Ectodermal cell (in vitro differentiated cells): Measurements from ENCODE around the gene TBC1D22A.
A peak's percentile ranks its signal among the peaks of the same experiment; 100 is the strongest.

Experiments
- H3K27ac ChIP-seq: 2 replicates; pipeline ENCODE4 v1.7.0; 2013; ENCODE audit warnings: mild to moderate bottlenecking, low read depth, low read length; ENCODE audit not compliant: insufficient read depth, poor library complexity, severe bottlenecking
- H3K27me3 ChIP-seq: 2 replicates; pipeline ENCODE4 v1.7.0; 2013; ENCODE audit warnings: mild to moderate bottlenecking, low read length; ENCODE audit not compliant: insufficient read depth, control insufficient read depth, poor library complexity, severe bottlenecking
- H3K36me3 ChIP-seq: one replicate; pipeline ENCODE4 v1.7.0; 2013; ENCODE audit warnings: low read length; ENCODE audit not compliant: control insufficient read depth, insufficient read depth
- H3K4me1 ChIP-seq: one replicate; pipeline ENCODE4 v1.7.0; 2013; ENCODE audit warnings: low read length; ENCODE audit not compliant: control insufficient read depth, insufficient read depth
- H3K4me3 ChIP-seq: 2 replicates; pipeline ENCODE4 v1.7.0; 2013; ENCODE audit warnings: low read depth, low read length, control low read depth; ENCODE audit not compliant: insufficient read depth
- H3K9me3 ChIP-seq: 2 replicates; pipeline ENCODE4 v1.7.0; 2013; ENCODE audit warnings: mild to moderate bottlenecking, low read length, moderate library complexity; ENCODE audit not compliant: control insufficient read depth
- WGBS, 2 experiments: methylation state at CpG; one replicate each; pipeline ENCODE4 v1.1.7; 2013; ENCODE audit warnings: missing lambda C conversion rate in 2 of 2; 5-methylcytosine and 5-hydroxymethylcytosine counted together

The TBC1D22A gene

DNA sequence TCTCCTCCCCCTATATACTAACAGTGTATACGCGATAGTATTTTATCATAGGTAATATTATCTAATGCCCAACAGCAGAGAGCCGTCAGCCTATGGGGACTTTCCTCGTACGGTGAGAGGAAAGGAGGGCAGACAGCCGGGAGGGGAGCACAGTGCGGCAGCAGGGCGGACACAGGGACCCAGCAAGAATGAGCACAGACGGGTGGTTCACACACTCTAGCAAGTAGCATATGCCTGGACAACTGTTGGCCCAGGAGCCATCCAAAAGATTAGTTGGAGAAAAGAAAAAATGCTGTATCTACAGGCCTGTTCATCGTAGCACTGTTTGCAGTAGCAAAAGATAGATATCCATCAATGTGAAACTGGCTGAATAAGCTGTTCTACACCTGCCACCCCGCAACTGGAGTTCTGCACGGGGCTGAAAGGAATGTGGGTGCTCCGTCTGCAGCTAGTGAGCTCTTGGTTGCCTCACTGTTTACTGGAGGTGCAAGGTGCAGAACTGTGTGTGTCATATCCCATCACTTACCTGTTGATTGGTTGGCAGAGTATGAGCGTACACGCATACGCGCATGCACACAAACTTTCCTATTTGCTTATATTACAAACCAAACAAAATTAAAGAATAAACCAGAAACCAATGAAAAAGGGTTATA, 324.3 kb downstream of the TBC1D22A start:
- H3K27me3 ChIP-seq = no peaks in the 10 kb centered on the region
- WGBS, 2 experiments = 92 to 95% methylated on average over 15 to 17 of the region's 17 CpGs
- H3K4me1 ChIP-seq = no peaks in the 10 kb centered on the region
- H3K27ac ChIP-seq = no peak overlapping the region
- H3K36me3 ChIP-seq = no peaks in the 10 kb centered on the region
- H3K9me3 ChIP-seq = no peaks in the 10 kb centered on the region
- no peak overlapping the region for H3K4me3 ChIP-seq

DNA sequence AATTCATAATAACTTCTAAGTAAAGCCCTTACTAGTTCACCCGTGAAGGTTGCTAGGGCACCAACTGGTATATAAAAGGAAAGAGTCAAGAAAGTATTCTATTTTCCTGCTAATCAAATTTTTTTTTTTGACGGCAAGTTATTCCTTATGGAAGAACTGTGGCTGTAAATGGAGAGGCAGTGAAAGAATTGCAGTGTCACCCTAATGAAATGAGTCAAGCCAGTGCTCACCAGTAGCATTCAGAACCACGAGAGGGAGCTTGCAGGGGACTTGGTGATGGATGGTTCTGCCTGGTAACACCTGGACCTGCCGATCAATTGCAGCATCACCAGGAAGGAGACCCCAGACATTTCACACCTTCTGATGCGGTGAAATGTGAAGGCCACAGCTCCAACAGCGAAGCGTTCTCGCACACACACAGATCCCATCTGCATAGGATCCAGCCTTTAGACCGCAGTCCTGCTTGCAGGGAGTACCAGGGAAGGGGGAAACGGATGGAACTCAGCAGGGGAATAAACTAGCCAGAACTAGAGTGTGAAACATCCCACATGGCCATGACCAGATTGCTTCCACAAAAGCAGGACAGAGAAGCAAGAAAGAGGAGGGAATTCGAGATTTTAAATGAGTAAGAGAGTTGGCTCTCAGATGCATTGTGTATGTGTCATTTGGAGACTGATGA, 326.2 kb downstream of the TBC1D22A start:
- WGBS, 2 experiments = 89 to 90% methylated on average over 11 of the region's 11 CpGs
- Histone ChIP-seq H3K4me3 (no peak overlapping the region), H3K27ac (no peak overlapping the region), H3K27me3 (no peaks in the 10 kb centered on the region), H3K36me3 (no peaks in the 10 kb centered on the region), H3K9me3 (no peaks in the 10 kb centered on the region), H3K4me1 (no peaks in the 10 kb centered on the region)

DNA sequence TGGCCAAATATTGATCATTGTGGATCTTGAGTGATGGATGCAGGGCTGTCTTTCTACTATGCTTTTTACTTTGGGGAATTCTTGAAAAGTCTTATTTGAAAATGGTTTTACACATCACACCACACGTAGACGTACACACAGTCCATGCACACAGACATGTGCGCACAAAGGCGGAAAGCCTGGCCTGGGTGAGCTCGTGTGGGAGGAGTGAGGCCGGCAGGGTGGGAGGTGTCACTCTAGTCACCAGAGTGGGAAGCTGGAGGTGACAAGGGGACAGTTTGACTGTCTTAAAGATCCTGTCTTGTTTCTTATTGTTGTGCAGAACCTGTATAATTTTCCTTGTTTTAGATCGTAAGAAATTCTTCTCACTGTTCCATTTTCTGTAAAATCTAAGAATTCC, 326.9 kb downstream of the TBC1D22A start:
- 93 to 95% methylated on average over 7 of the region's 7 CpGs for WGBS, 2 experiments
- Histone ChIP-seq H3K4me3 (no peak overlapping the region), H3K9me3 (no peaks in the 10 kb centered on the region), H3K36me3 (peaks cover 2% of the 10 kb centered on the region), H3K27ac (no peak overlapping the region), H3K27me3 (no peaks in the 10 kb centered on the region), H3K4me1 (no peaks in the 10 kb centered on the region)

DNA sequence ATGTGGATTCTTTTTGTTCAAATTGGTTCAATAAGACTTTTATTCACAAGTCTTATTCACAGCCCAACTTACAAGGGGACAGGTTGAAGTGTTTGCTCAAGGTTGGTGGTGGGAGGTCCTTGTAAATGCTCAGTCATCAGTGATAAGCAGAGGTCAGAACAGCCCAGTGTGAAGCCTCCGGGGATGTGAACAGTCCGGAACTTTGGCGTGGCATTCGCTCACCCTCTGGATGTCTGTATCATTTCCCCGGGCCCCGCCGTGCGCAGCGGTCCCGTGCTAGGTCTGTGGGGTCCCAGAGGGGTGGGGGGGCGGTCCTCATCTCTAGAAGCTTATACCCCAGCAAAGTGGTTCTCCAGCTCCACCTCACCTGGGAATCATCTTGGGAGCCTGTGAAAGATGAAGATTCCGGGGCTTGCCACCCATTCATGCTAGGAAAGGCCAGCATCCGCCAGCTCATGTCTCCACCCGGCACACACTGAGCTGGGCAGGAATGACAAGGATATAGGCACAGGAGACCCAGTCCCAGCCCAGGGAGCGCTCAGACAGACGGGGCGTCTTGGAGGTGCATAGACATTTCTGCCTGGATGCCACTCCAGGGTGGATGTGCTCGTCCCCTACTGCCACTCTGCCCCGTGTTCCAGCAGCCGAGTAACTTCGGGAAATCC, 327.5 kb downstream of the TBC1D22A start:
- no peaks in the 10 kb centered on the region for H3K9me3 ChIP-seq
- H3K27me3 ChIP-seq = no peaks in the 10 kb centered on the region
- H3K4me1 ChIP-seq = no peaks in the 10 kb centered on the region
- peak overlapping the region; percentile 22 for H3K4me3 ChIP-seq
- no peak overlapping the region for H3K27ac ChIP-seq
- H3K36me3 ChIP-seq = peaks cover 3% of the 10 kb centered on the region
- 88 to 89% methylated on average over 21 of the region's 21 CpGs for WGBS, 2 experiments

GRCh38 chr22:47090591-47091245, 328.3 kb downstream of the TBC1D22A start:
- Histone ChIP-seq H3K27ac (no peak overlapping the region), H3K4me3 (peak overlapping the region; percentile 22), H3K36me3 (peaks cover 3% of the 10 kb centered on the region), H3K9me3 (no peaks in the 10 kb centered on the region), H3K4me1 (no peaks in the 10 kb centered on the region), H3K27me3 (no peaks in the 10 kb centered on the region)
- 5 to 6% methylated on average over 29 of the region's 29 CpGs for WGBS, 2 experiments

DNA sequence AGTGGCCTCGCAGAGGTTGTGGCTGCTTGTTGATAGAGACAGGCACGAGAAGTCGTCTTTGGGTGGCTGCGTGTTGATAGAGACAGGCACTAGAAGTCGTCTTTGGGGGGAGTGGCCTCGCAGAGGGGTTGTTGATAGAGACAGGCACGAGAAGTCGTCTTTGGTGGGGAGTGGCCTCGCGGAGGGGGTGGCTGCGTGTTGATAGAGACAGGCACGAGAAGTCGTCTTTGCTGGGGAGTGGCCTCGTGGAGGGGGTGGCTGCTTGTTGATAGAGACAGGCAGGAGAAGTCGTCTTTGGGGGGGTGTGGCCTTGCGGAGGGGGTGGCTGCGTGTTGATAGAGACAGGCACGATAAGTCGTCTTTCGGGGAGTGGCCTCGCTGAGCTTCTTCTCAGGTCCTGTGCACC, 328.8 kb downstream of the TBC1D22A start:
- H3K36me3 ChIP-seq = peaks cover 3% of the 10 kb centered on the region
- no peaks in the 10 kb centered on the region for H3K9me3 ChIP-seq
- peak overlapping the region; percentile 22 for H3K4me3 ChIP-seq
- no peak overlapping the region for H3K27ac ChIP-seq
- H3K4me1 ChIP-seq = no peaks in the 10 kb centered on the region
- 20 to 21% methylated on average over 21 of the region's 21 CpGs for WGBS, 2 experiments
- no peaks in the 10 kb centered on the region for H3K27me3 ChIP-seq

- Histone ChIP-seq H3K9me3 (no peaks in the 10 kb centered on the region), H3K4me1 (no peaks in the 10 kb centered on the region), H3K27ac (no peak overlapping the region), H3K36me3 (peaks cover 3% of the 10 kb centered on the region), H3K4me3 (no peak overlapping the region), H3K27me3 (no peaks in the 10 kb centered on the region)
- 92 to 94% methylated on average over 16 of the region's 16 CpGs for WGBS, 2 experiments
These were observed 329.7 kb downstream of the TBC1D22A start for GRCh38 chr22:47091921-47092700.

DNA sequence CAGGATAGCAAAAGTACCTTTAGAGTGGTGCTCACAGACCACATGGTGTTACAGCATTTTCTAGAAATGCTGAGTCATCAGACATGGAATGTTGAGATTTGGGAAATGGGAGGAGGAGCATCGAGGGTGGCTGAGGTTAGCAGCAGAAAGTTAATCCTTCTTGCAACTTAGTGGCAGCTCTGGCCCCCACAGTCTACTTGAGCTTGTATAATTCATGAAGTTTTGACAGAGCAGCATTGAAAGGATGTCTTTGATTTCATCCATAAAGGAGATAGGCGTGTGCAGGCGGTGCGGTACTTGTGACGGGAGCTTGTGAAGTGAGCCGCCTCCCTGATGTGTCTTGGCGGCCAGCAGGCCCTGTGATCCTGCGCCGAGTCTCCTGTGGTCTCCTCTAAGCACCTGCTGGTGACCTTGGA, 330.5 kb downstream of the TBC1D22A start:
- H3K4me1 ChIP-seq = no peaks in the 10 kb centered on the region
- WGBS, 2 experiments = 90% methylated on average over 9 of the region's 9 CpGs
- H3K36me3 ChIP-seq = peaks cover 3% of the 10 kb centered on the region
- H3K27me3 ChIP-seq = no peaks in the 10 kb centered on the region
- no peak overlapping the region for H3K4me3 ChIP-seq
- H3K27ac ChIP-seq = no peak overlapping the region
- no peaks in the 10 kb centered on the region for H3K9me3 ChIP-seq

DNA sequence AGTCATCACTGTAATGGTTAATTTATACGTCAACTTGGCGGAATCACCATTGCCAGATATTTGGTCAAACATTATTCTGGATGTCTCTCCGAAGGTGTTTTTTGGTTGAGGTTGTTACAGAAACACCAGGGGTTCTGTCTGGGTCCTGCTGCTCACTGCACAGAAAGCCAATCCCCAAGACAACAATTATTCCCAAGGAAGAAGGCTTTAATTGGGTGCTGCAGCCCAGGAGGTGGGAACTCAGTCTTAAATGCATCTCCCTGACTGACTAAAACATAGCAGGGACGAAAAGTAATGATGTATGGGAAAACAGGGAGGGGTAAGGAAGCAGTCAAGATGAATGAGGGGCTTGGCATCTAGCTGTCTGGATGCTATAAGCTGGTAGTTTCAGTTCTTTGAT, 331.3 kb downstream of the TBC1D22A start:
- Histone ChIP-seq H3K27me3 (no peaks in the 10 kb centered on the region), H3K36me3 (peaks cover 3% of the 10 kb centered on the region), H3K4me1 (no peaks in the 10 kb centered on the region), H3K4me3 (no peak overlapping the region), H3K27ac (no peak overlapping the region), H3K9me3 (no peaks in the 10 kb centered on the region)
- 91 to 98% methylated on average over 4 of the region's 4 CpGs for WGBS, 2 experiments
